Right lobe of liver (tissue), 4 donors: ENCODE measurements around the gene HEXIM2.
A peak's percentile ranks its signal among the peaks of the same experiment; 100 is the strongest.

Experiments used
- POLR2A ChIP-seq: fragments of 450-650 bp; IDR thresholded peaks from one replicate; pipeline ENCODE4 v1.6.1; 2017; ENCODE audit warnings: antibody characterized with exemption, mild to moderate bottlenecking
- TF ChIP-seq, protein P1 (sequence below), 4 donors: fragments of 200-600 bp in 3 of 4; fragments of 450-650 bp in 1 of 4; IDR thresholded peaks; one replicate each; pipeline versions ENCODE4 v1.5.1 to v1.8.0; 2016 to 2022; ENCODE audit warnings: antibody characterized with exemption in 4 of 4, mild to moderate bottlenecking in 2 of 4
- donor health status: DM: no; HTN: no; CAD: no.
- donor health status: DM: no; HTN: no; CAD: no.
- donor health status: DM: no; HTN: yes; CAD: no.

DNA sequence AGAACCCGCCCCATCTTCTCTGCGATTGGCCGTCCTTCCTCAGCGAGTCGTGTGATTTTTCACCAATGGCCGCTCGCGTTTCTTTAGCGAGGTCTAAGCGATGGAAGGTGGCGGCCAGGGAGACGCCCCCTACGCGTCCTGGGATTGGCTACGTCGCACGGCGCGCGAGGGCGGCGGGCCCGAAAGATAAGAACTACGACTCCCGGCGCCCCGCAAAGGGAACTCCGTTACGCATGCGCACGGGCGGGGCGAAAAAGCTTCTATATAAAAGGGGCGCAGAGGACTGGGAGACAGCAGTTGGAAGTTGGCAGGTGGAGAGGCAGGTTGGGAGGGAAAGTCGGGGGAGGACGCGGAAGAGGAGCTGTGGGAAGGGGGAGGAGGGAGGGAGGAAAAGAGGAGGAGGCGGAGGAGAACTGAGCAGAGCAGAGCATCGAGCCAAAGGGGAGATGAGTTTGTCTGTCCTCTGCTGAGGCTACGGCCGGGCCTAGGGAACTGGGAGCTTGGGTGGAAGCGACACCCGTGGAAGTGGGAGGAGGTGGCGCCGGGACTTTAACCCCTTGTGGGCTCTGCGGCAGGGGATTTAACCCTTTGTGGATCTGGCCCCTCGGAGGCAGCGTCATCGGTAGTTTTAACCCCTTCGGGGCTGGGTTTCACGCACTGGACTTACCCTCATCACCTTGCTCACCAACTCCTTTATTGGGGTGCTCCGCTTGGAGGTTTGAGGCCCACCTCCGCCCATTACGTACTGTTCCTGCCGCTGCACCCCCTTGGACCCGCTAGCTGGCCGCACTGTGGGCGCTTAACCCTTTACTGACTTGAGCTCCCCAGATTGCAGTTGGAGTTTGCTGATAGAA, 13.3 kb upstream of the HEXIM2 start, which contains the start of gene HEXIM1:
- peak; percentile 99 for TF ChIP-seq POLR2A
- TF ChIP-seq, protein P1, sequence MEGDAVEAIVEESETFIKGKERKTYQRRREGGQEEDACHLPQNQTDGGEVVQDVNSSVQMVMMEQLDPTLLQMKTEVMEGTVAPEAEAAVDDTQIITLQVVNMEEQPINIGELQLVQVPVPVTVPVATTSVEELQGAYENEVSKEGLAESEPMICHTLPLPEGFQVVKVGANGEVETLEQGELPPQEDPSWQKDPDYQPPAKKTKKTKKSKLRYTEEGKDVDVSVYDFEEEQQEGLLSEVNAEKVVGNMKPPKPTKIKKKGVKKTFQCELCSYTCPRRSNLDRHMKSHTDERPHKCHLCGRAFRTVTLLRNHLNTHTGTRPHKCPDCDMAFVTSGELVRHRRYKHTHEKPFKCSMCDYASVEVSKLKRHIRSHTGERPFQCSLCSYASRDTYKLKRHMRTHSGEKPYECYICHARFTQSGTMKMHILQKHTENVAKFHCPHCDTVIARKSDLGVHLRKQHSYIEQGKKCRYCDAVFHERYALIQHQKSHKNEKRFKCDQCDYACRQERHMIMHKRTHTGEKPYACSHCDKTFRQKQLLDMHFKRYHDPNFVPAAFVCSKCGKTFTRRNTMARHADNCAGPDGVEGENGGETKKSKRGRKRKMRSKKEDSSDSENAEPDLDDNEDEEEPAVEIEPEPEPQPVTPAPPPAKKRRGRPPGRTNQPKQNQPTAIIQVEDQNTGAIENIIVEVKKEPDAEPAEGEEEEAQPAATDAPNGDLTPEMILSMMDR (IDR thresholded peaks at IDR 0.05), result no peak
